ENCODE measurements around the gene TTC31.
A peak's percentile ranks its signal among the peaks of the same experiment; 100 is the strongest.

The TTC31 gene

GRCh38 chr2:74501335-74502071, 18.6 kb downstream of the TTC31 start:
- Histone ChIP-seq H3F3A (ENCODE audit: insufficient read depth, low read length) (0 out of 2 replicates have a peak, but pooled peaks cover 14% of the 10 kb centered on the region), H3K9me2 (replicated peaks; ENCODE audit: insufficient read depth, low read length) (no peaks in the 10 kb centered on the region), H2AFZ (ENCODE audit: low read length) (no peak overlapping the region), H3K36me3 (replicated peaks; ENCODE audit: insufficient read depth, low read length) (no peaks in the 10 kb centered on the region), H3K79me2 (ENCODE audit: low read length) (peaks cover 6% of the 10 kb centered on the region), H3K27ac (ENCODE audit: low read length) (no peak overlapping the region), H3K9ac (ENCODE audit: low read length) (no peak overlapping the region), H3K4me1 (ENCODE audit: low read length) (peaks cover 7% of the 10 kb centered on the region), H3K27me3 (replicated peaks; ENCODE audit: insufficient read depth, low read length) (peaks cover 25% of the 10 kb centered on the region), H4K20me1 (ENCODE audit: insufficient read depth, low read length) (no peaks in the 10 kb centered on the region), H3K4me3 (ENCODE audit: low read length) (no peak overlapping the region), H3K9me3 (replicated peaks; ENCODE audit: insufficient read depth, low read length) (no peaks in the 10 kb centered on the region), H3K4me2 (ENCODE audit: low read depth, low read length) (no peak overlapping the region)
- DNase-seq, result no peak
- TF ChIP-seq EZH2 (optimal IDR thresholded peaks at IDR 0.05; ENCODE audit: low read depth, low read length), result no peak
- TF ChIP-seq CTCF (IDR thresholded peaks at IDR 0.05; ENCODE audit: low read length), result no peak
- no peak for TF ChIP-seq EZH2phosphoT487 (IDR thresholded peaks at IDR 0.05; ENCODE audit: low read length)

GRCh38 chr2:74502147-74502719, 19.4 kb downstream of the TTC31 start:
- Histone ChIP-seq H2AFZ (ENCODE audit: low read length) (peak overlapping the region; percentile 96), H3K4me3 (ENCODE audit: low read length) (peak overlapping the region; percentile 64), H3K9me3 (replicated peaks; ENCODE audit: insufficient read depth, low read length) (no peaks in the 10 kb centered on the region), H3F3A (ENCODE audit: insufficient read depth, low read length) (0 out of 2 replicates have a peak, but pooled peaks cover 14% of the 10 kb centered on the region), H3K27ac (ENCODE audit: low read length) (no peak overlapping the region), H3K4me1 (ENCODE audit: low read length) (peaks cover 9% of the 10 kb centered on the region), H3K27me3 (replicated peaks; ENCODE audit: insufficient read depth, low read length) (peaks cover 25% of the 10 kb centered on the region), H3K9ac (ENCODE audit: low read length) (peak overlapping the region; percentile 44; the same call in 1 of the 2 replicates), H4K20me1 (ENCODE audit: insufficient read depth, low read length) (no peaks in the 10 kb centered on the region), H3K4me2 (ENCODE audit: low read depth, low read length) (peak overlapping the region; percentile 90), H3K36me3 (replicated peaks; ENCODE audit: insufficient read depth, low read length) (no peaks in the 10 kb centered on the region), H3K9me2 (replicated peaks; ENCODE audit: insufficient read depth, low read length) (no peaks in the 10 kb centered on the region), H3K79me2 (ENCODE audit: low read length) (peaks cover 13% of the 10 kb centered on the region)
- TF ChIP-seq EZH2phosphoT487 (IDR thresholded peaks at IDR 0.05; ENCODE audit: low read length) (no peak), EZH2 (optimal IDR thresholded peaks at IDR 0.05; ENCODE audit: low read depth, low read length) (no peak), CTCF (IDR thresholded peaks at IDR 0.05; ENCODE audit: low read length) (no peak)
- no peak for DNase-seq

- Histone ChIP-seq H3K79me2 (ENCODE audit: low read length) (peaks cover 13% of the 10 kb centered on the region), H3F3A (ENCODE audit: insufficient read depth, low read length) (0 out of 2 replicates have a peak, but pooled peaks cover 14% of the 10 kb centered on the region), H3K4me1 (ENCODE audit: low read length) (peaks cover 9% of the 10 kb centered on the region), H3K4me2 (ENCODE audit: low read depth, low read length) (peak overlapping the region; percentile 90), H3K36me3 (replicated peaks; ENCODE audit: insufficient read depth, low read length) (no peaks in the 10 kb centered on the region), H4K20me1 (ENCODE audit: insufficient read depth, low read length) (no peaks in the 10 kb centered on the region), H3K9ac (ENCODE audit: low read length) (peak overlapping the region; percentile 44; the same call in 1 of the 2 replicates), H3K27me3 (replicated peaks; ENCODE audit: insufficient read depth, low read length) (peaks cover 22% of the 10 kb centered on the region), H3K9me3 (replicated peaks; ENCODE audit: insufficient read depth, low read length) (no peaks in the 10 kb centered on the region), H3K4me3 (ENCODE audit: low read length) (peak overlapping the region; percentile 64), H2AFZ (ENCODE audit: low read length) (peak overlapping the region; percentile 96), H3K9me2 (replicated peaks; ENCODE audit: insufficient read depth, low read length) (no peaks in the 10 kb centered on the region), H3K27ac (ENCODE audit: low read length) (no peak overlapping the region)
- DNase-seq, result peak; percentile 58
- TF ChIP-seq EZH2 (optimal IDR thresholded peaks at IDR 0.05; ENCODE audit: low read depth, low read length), result no peak
- TF ChIP-seq CTCF (IDR thresholded peaks at IDR 0.05; ENCODE audit: low read length), result peak; percentile 44
- no peak for TF ChIP-seq EZH2phosphoT487 (IDR thresholded peaks at IDR 0.05; ENCODE audit: low read length)
These were observed 20.0 kb downstream of the TTC31 start for GRCh38 chr2:74502720-74503505.

Data from MM.1S (cell line).